K562 (cell line): ENCODE data around the gene HEATR1. TPM values are rescaled to one million over a fixed set of nuclear protein-coding genes. Genes with fewer than 3 reads are reported as not detected.
A peak's percentile ranks its signal among the peaks of the same experiment; 100 is the strongest.

Source experiments
- ARID4B ChIP-seq: sonication (generic); formaldehyde crosslinking; IDR thresholded peaks from 2 replicates; pipeline ENCODE4 v1.8.0; 2022; ENCODE audit warnings: mild to moderate bottlenecking, missing genetic modification reagents
- E2F4 ChIP-seq: sonication (generic); formaldehyde crosslinking; IDR thresholded peaks from 2 replicates; pipeline ENCODE4 v1.8.0; 2022; ENCODE audit warnings: mild to moderate bottlenecking, low read depth, missing genetic modification reagents
- NFXL1 ChIP-seq: fragments of 450-650 bp; formaldehyde crosslinking; IDR thresholded peaks from 2 replicates; pipeline ENCODE4 v1.4.0; 2021; ENCODE audit warnings: mild to moderate bottlenecking
- REST ChIP-seq, 2 experiments: fragments of 450-650 bp; formaldehyde crosslinking in 1 of 2; IDR thresholded peaks; 2 replicates each; pipeline versions ENCODE4 v1.4.0 to v1.6.1; 2014 to 2020; ENCODE audit warnings: mild to moderate bottlenecking in 2 of 2, borderline replicate concordance in 1 of 2, low read depth in 1 of 2
- RHOXF2B ChIP-seq: fragments of 250-450 bp; sonication (Bioruptor Pico); conservative IDR thresholded peaks from 2 replicates; pipeline ENCODE4 v1.5.1; 2021
- USF2 ChIP-seq: sonication (generic); formaldehyde crosslinking; IDR thresholded peaks from 2 replicates; pipeline ENCODE4 v1.5.0; 2020; ENCODE audit warnings: missing genetic modification reagents
- ZBTB9 ChIP-seq: fragments of 450-650 bp; formaldehyde crosslinking; IDR thresholded peaks from 2 replicates; pipeline ENCODE4 v1.4.0; 2020; ENCODE audit warnings: mild to moderate bottlenecking, moderate library complexity
- polyA plus RNA-seq, 8 experiments: library from polyadenylated mRNA; depleted of rRNA in 4 of 8; stranded (reverse) in 5 of 8; unstranded in 3 of 8; fragments of >200 nt; fragmentation: Nextera tagmentation in 2 of 8; fragmentation: Illumina TruSeq in 1 of 8; extraction: Ambion mirVana in 2 of 8; extraction: Trizol in 1 of 8; gene quantifications; 2 replicates each; pipeline versions ENCODE4 v1.2.1 to v1.2.3, GENCODE V29; 2011 to 2014; ENCODE audit warnings: inconsistent platforms in 1 of 8, missing spikeins in 1 of 8
- total RNA-seq, 7 experiments: library from RNA; depleted of rRNA in 6 of 7; stranded (reverse); fragments of >200 nt in 6 of 7; fragmentation: Illumina TruSeq in 2 of 7; extraction: Trizol in 2 of 7; gene quantifications; 2 replicates each; pipeline versions ENCODE4 v1.2.1 to v1.2.3, GENCODE V29; 2011 to 2021; ENCODE audit warnings: low replicate concordance in 1 of 7

The HEATR1 gene
- total and polyA plus RNA-seq, 9 of the 15 experiments (the other 6 are each of a cell fraction or from before 2014, with no cell fraction given): 28.3 to 108 (median 50.9) TPM

- no peak for TF ChIP-seq ARID4B
- no peak for TF ChIP-seq REST (IDR thresholded peaks at IDR 0.05; ENCODE audit: borderline replicate concordance)
- peak; percentile 58; the same call in 1 of the 2 replicates for TF ChIP-seq REST (CRISPR knock-in tag; IDR thresholded peaks at IDR 0.05; ENCODE audit: low read depth)
- TF ChIP-seq E2F4 (CRISPR knock-in tag): peak; percentile 52; the same call in 1 of the 2 replicates
- no peak for TF ChIP-seq RHOXF2B (CRISPR knock-in tag)
- TF ChIP-seq ZBTB9 (CRISPR knock-in tag): no peak
- TF ChIP-seq NFXL1 (CRISPR knock-in tag): no peak
- TF ChIP-seq USF2 (CRISPR knock-in tag): no peak
Measured at GRCh38 chr1:236522937-236523703, 81.2 kb downstream of the HEATR1 start (continued).
